Osteoblast (primary cell): ENCODE measurements around the gene TRABD2A. TPM values are rescaled to one million over a fixed set of nuclear protein-coding genes. Genes with fewer than 3 reads are reported as not detected.

ENCODE experiments used
- DNase-seq: peaks from one replicate; pipeline ENCODE4 v3.0.0; 2011; ENCODE audit warnings: low spot score, mixed read lengths; ENCODE audit not compliant: insufficient read length; ENCODE audit errors: missing footprints
- H2AFZ ChIP-seq: 2 replicates; pipeline ENCODE4 v1.6.0; 2011; ENCODE audit warnings: mild to moderate bottlenecking, low read length
- H3K27ac ChIP-seq: 2 replicates; pipeline ENCODE4 v1.5.1; 2011; ENCODE audit warnings: mild to moderate bottlenecking, low read depth, low read length, moderate library complexity
- H3K27me3 ChIP-seq: 2 replicates; pipeline ENCODE4 v1.6.0; 2012; ENCODE audit warnings: mild to moderate bottlenecking, control low read depth, inconsistent platforms, low read length, moderate library complexity; ENCODE audit not compliant: insufficient read depth
- H3K36me3 ChIP-seq: 2 replicates; pipeline ENCODE4 v1.5.1; 2011; ENCODE audit warnings: mild to moderate bottlenecking, low read length, control low read depth, moderate library complexity; ENCODE audit not compliant: insufficient read depth
- H3K4me1 ChIP-seq: 2 replicates; pipeline ENCODE4 v1.5.1; 2011; ENCODE audit warnings: mild to moderate bottlenecking, low read length, control low read depth, moderate library complexity; ENCODE audit not compliant: insufficient read depth
- H3K4me2 ChIP-seq: 2 replicates; pipeline ENCODE4 v1.6.0; 2011; ENCODE audit warnings: mild to moderate bottlenecking, low read length; ENCODE audit not compliant: insufficient read depth
- H3K4me3 ChIP-seq: fragments of 200-600 bp; sonication (generic); 3 replicates; pipeline ENCODE4 v1.5.1; 2012; ENCODE audit warnings: mild to moderate bottlenecking, low read length, inconsistent platforms; ENCODE audit not compliant: insufficient read depth
- H3K79me2 ChIP-seq: 2 replicates; pipeline ENCODE4 v1.6.0; 2012; ENCODE audit warnings: mild to moderate bottlenecking, low read length, control low read depth, inconsistent platforms; ENCODE audit not compliant: insufficient read depth
- H3K9me3 ChIP-seq: 2 replicates; pipeline ENCODE4 v1.5.1; 2011; ENCODE audit warnings: low read depth, low read length, control low read depth
- H4K20me1 ChIP-seq: 2 replicates; pipeline ENCODE4 v1.6.0; 2012; ENCODE audit warnings: mild to moderate bottlenecking, low read length, control low read depth; ENCODE audit not compliant: insufficient read depth
- total RNA-seq: library from RNA; depleted of rRNA; stranded (reverse); fragments of >200 nt; gene quantifications from 2 replicates; pipeline ENCODE4 v1.2.3, GENCODE V29; 2012
- TF ChIP-seq, protein P1 (sequence below): IDR thresholded peaks from 2 replicates; pipeline ENCODE4 v1.5.1; 2011; ENCODE audit warnings: mild to moderate bottlenecking, low read depth, low read length, moderate library complexity; ENCODE audit errors: extremely low read depth

The TRABD2A gene
- total RNA-seq, 1 donor, result 2.9 TPM

DNA sequence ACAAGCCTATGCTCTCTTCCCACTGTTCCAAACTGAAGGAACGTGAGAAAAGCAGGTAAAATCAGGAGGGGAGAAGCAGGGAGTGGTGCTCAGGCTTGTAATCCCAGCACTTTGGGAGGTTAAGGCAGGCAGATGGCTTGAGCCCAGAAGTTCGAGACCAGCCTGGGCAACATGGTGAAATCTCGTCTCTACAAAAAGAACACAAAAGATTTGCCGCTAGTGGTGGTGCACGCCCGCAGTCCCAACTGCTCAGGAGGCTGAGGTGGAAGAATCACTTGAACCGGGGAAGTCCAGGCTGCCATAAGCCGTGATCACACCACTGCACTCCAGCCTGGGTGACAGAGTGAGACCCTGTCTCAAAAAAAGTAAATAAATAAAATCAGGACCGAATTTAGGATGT, 23.3 kb upstream of the TRABD2A start:
- H3K4me3 ChIP-seq, result peak overlapping the region; percentile 84

DNA sequence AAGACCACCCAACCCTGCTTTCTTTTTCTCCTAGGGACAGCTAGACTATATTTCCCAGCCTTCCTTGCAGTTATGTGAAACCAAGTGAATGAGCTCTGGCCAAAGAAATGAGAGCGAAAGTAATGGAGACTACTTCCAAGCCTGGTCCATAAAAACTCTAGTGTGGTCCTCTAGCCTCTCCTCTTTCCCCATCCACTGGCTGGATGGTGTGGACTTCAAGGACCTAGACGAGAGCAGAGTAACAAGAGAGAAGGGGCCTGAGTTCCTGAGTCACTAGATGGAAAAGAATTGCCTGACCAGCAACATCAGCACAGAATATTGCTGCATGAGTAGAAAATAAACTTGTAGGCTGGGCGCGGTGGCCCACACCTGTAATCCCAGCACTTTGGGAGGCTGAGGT, 21.6 kb upstream of the TRABD2A start:
- H3K4me2 ChIP-seq, result no peak overlapping the region
- TF ChIP-seq, protein P1, sequence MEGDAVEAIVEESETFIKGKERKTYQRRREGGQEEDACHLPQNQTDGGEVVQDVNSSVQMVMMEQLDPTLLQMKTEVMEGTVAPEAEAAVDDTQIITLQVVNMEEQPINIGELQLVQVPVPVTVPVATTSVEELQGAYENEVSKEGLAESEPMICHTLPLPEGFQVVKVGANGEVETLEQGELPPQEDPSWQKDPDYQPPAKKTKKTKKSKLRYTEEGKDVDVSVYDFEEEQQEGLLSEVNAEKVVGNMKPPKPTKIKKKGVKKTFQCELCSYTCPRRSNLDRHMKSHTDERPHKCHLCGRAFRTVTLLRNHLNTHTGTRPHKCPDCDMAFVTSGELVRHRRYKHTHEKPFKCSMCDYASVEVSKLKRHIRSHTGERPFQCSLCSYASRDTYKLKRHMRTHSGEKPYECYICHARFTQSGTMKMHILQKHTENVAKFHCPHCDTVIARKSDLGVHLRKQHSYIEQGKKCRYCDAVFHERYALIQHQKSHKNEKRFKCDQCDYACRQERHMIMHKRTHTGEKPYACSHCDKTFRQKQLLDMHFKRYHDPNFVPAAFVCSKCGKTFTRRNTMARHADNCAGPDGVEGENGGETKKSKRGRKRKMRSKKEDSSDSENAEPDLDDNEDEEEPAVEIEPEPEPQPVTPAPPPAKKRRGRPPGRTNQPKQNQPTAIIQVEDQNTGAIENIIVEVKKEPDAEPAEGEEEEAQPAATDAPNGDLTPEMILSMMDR, result no peak
- H3K27ac ChIP-seq, result peak overlapping the region; percentile 57
- DNase-seq, result no peak
- peaks cover 36% of the 10 kb centered on the region for H3K4me1 ChIP-seq
- H3K27me3 ChIP-seq, result no peaks in the 10 kb centered on the region
- no peak overlapping the region for H3K4me3 ChIP-seq
- peaks cover 8% of the 10 kb centered on the region for H4K20me1 ChIP-seq
- peaks cover 8% of the 10 kb centered on the region for H3K36me3 ChIP-seq
- peaks cover 14% of the 10 kb centered on the region for H3K79me2 ChIP-seq
- H2AFZ ChIP-seq, result no peak overlapping the region
- no peaks in the 10 kb centered on the region for H3K9me3 ChIP-seq

More for the DNA sequence above, 23.3 kb upstream of the TRABD2A start:
- peaks cover 22% of the 10 kb centered on the region for H3K4me1 ChIP-seq
- TF ChIP-seq, protein P1, result no peak
- peaks cover 8% of the 10 kb centered on the region for H4K20me1 ChIP-seq
- H3K79me2 ChIP-seq, result peaks cover 14% of the 10 kb centered on the region
- no peaks in the 10 kb centered on the region for H3K27me3 ChIP-seq
- peak overlapping the region; percentile 92 for H3K4me2 ChIP-seq
- H2AFZ ChIP-seq, result no peak overlapping the region
- H3K27ac ChIP-seq, result no peak overlapping the region
- H3K9me3 ChIP-seq, result no peaks in the 10 kb centered on the region
- no peak for DNase-seq
- peaks cover 8% of the 10 kb centered on the region for H3K36me3 ChIP-seq

DNA sequence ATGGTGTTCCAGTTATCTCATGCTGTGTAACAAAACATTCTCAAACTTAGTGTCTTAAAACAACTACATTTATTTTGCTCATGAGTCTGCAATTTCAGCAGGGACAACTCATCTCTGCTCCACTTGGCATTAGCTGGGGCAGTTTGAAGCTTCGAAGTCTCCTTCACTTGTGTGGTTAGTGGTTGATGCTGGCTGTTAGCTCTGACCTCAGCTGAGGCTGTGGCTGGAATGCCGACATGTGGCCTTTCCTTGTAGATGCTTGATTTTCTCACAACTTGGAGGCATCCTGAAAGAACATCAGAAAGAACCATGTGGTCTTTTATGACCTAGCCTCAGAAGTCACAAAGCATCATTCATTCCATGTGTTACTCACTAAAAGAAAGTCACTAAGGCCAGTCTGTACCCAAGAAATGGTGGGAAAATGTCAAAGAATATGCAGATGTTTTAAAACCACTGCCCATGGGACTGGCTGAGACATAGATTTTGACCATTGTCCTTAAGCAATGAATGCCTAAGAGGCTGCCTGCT, 20.8 kb upstream of the TRABD2A start:
- Histone ChIP-seq H3K4me2 (no peak overlapping the region), H3K79me2 (peaks cover 11% of the 10 kb centered on the region), H3K27ac (peak overlapping the region; percentile 57), H3K27me3 (no peaks in the 10 kb centered on the region), H3K4me1 (peaks cover 39% of the 10 kb centered on the region), H2AFZ (no peak overlapping the region), H3K9me3 (no peaks in the 10 kb centered on the region), H3K36me3 (peaks cover 6% of the 10 kb centered on the region), H4K20me1 (peaks cover 6% of the 10 kb centered on the region), H3K4me3 (no peak overlapping the region)
- TF ChIP-seq, protein P1, result no peak
- DNase-seq, result peak; percentile 82

DNA sequence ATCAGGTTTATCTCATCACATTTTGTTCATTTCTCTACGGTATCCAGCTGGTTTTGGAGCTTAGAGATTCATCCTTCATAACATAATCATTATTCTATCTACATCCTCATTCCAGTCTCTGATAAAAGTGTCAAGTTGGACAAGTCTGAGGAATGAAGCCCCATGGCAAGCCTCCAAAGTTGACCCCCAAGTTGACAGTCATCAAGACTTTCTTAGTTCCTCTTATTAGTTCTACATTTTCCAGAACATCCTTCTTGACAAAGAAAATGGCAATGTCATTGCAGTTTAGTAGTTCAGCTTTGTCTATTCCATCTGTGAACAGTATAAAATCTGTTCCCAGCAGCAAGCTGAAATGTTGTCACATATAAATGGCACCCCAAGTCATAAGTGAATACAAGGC, 20.1 kb upstream of the TRABD2A start:
- Histone ChIP-seq H3K36me3 (no peaks in the 10 kb centered on the region), H3K27me3 (no peaks in the 10 kb centered on the region), H3K79me2 (peaks cover 5% of the 10 kb centered on the region), H3K4me3 (no peak overlapping the region), H3K4me2 (no peak overlapping the region), H3K4me1 (peaks cover 46% of the 10 kb centered on the region), H3K27ac (peak overlapping the region; percentile 43), H2AFZ (no peak overlapping the region), H3K9me3 (no peaks in the 10 kb centered on the region), H4K20me1 (no peaks in the 10 kb centered on the region)
- TF ChIP-seq, protein P1, result no peak
- DNase-seq, result no peak
